SK-N-SH treated with all-trans-retinoic acid at 6 μM for 48 hours (cell line): ENCODE measurements around the gene TMEM59.

Source experiments
- ATAC-seq: fragments of 200-7000 bp; cut with Tn5 transposase; 3 replicates; pipeline ENCODE4 v1.9.1; 2020; ENCODE audit warnings: mild to moderate bottlenecking, moderate library complexity
- ARNTL ChIP-seq: fragments of 450-650 bp; formaldehyde crosslinking; IDR thresholded peaks from 2 replicates; pipeline ENCODE4 v1.5.0; 2020; ENCODE audit warnings: low read depth, mild to moderate bottlenecking, moderate library complexity, borderline replicate concordance
- BACH2 ChIP-seq: fragments of 250-450 bp; sonication (Bioruptor Pico); IDR thresholded peaks from 2 replicates; pipeline ENCODE4 v1.9.0; 2021; ENCODE audit warnings: mild to moderate bottlenecking, borderline replicate concordance
- CREB5 ChIP-seq: fragments of 250-450 bp; sonication (Bioruptor Pico); IDR thresholded peaks from 2 replicates; pipeline ENCODE4 v1.5.1; 2020; ENCODE audit warnings: low read depth, mild to moderate bottlenecking, moderate library complexity
- CSDC2 ChIP-seq: fragments of 250-450 bp; sonication (Bioruptor Pico); IDR thresholded peaks from 2 replicates; pipeline ENCODE4 v1.5.0; 2020; ENCODE audit warnings: mild to moderate bottlenecking, moderate library complexity
- ESRRG ChIP-seq: fragments of 250-450 bp; sonication (Bioruptor Pico); IDR thresholded peaks from 2 replicates; pipeline ENCODE4 v1.6.1; 2021; ENCODE audit warnings: mild to moderate bottlenecking
- ISL1 ChIP-seq: fragments of 250-450 bp; sonication (Bioruptor Pico); IDR thresholded peaks from 2 replicates; pipeline ENCODE4 v2.1.2; 2022; ENCODE audit warnings: mild to moderate bottlenecking, moderate library complexity
- OSR1 ChIP-seq: fragments of 250-450 bp; sonication (Bioruptor Pico); IDR thresholded peaks from 2 replicates; pipeline ENCODE4 v1.8.0; 2022; ENCODE audit warnings: moderate library complexity, mild to moderate bottlenecking, inconsistent platforms
- PATZ1 ChIP-seq: fragments of 250-450 bp; sonication (Bioruptor Pico); IDR thresholded peaks from 2 replicates; pipeline ENCODE4 v1.8.0; 2020; ENCODE audit warnings: mild to moderate bottlenecking, moderate library complexity, borderline replicate concordance
- RARB ChIP-seq: fragments of 250-450 bp; sonication (Bioruptor Pico); IDR thresholded peaks from 2 replicates; pipeline ENCODE4 v1.8.0; 2021; ENCODE audit warnings: mild to moderate bottlenecking, moderate library complexity
- SNAI2 ChIP-seq: fragments of 250-450 bp; sonication (Bioruptor Pico); IDR thresholded peaks from 2 replicates; pipeline ENCODE4 v1.5.0; 2020; ENCODE audit warnings: mild to moderate bottlenecking, moderate library complexity
- TCF4 ChIP-seq: fragments of 250-450 bp; sonication (Bioruptor Pico); IDR thresholded peaks from 2 replicates; pipeline ENCODE4 v1.8.0; 2021; ENCODE audit warnings: mild to moderate bottlenecking, moderate library complexity, borderline replicate concordance
- TOX ChIP-seq: fragments of 250-450 bp; sonication (Bioruptor Pico); IDR thresholded peaks from 2 replicates; pipeline ENCODE4 v1.8.0; 2021; ENCODE audit warnings: mild to moderate bottlenecking, moderate library complexity, borderline replicate concordance
- ZFP3 ChIP-seq: fragments of 250-450 bp; sonication (Bioruptor Pico); IDR thresholded peaks from 2 replicates; pipeline ENCODE4 v1.5.0; 2020; ENCODE audit warnings: mild to moderate bottlenecking, moderate library complexity
- ZFP30 ChIP-seq: fragments of 450-650 bp; formaldehyde crosslinking; IDR thresholded peaks from 2 replicates; pipeline ENCODE4 v1.5.0; 2022; ENCODE audit warnings: mild to moderate bottlenecking, moderate library complexity
- ZNF565 ChIP-seq: fragments of 450-650 bp; formaldehyde crosslinking; conservative IDR thresholded peaks from 2 replicates; pipeline ENCODE4 v1.5.0; 2020; ENCODE audit warnings: low read depth, mild to moderate bottlenecking, moderate library complexity
- ZNF70 ChIP-seq: fragments of 450-650 bp; formaldehyde crosslinking; IDR thresholded peaks from 2 replicates; pipeline ENCODE4 v1.5.0; 2020; ENCODE audit warnings: mild to moderate bottlenecking, moderate library complexity
- ZNF8 ChIP-seq: fragments of 450-650 bp; formaldehyde crosslinking; IDR thresholded peaks from 2 replicates; pipeline ENCODE4 v1.5.0; 2020; ENCODE audit warnings: mild to moderate bottlenecking, moderate library complexity
- TF ChIP-seq, protein P1 (sequence below): fragments of 250-450 bp; sonication (Bioruptor Pico); IDR thresholded peaks from 2 replicates; pipeline ENCODE4 v1.5.1; 2021; ENCODE audit warnings: mild to moderate bottlenecking, moderate library complexity
- TF ChIP-seq, protein P2 (sequence below): fragments of 250-450 bp; sonication (Bioruptor Pico); IDR thresholded peaks from 2 replicates; pipeline ENCODE4 v1.8.0; 2021; ENCODE audit warnings: low read depth, mild to moderate bottlenecking, moderate library complexity, borderline replicate concordance

TMEM59 gene

DNA sequence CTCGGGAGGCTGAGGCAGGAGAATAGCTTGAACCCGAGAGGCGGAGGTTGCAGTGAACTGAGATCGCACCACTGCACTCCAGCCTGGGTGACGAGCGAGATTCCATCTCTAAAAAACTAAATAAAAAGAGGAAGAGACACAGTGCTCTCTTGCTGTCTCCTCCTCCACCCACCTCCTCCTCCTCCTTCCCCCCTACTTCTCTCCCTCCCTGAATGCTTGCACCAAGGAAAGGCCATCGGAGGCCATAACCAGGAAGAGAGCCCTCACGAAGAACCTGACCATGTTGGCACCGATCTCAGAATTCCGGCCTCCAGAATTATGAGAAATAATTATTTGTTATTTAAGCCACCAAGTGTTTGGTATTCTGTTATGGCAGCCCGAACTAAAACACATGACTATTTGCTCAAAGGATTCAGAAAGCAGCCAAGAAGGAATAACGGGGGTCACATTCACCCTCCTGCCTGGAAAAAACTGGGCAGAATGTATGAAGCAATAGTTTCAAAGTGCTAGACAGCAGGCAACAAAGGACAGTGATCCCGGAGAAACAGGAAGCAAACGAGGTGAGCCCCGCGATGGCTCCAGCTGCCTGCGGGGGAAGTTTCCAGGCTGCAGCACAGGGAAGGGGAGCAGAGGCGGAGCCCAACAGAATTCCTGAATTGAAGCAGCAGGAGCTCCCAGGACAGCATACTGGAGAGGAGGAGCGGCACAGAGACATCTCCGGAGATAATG lies 70.8 kb downstream of the TMEM59 start (continued):
- TF ChIP-seq CREB5 (CRISPR knock-in tag), result no peak
- TF ChIP-seq ZNF565, result no peak
- TF ChIP-seq TCF4, result no peak
- no peak for TF ChIP-seq BACH2 (CRISPR knock-in tag)
- no peak for TF ChIP-seq ZFP3 (CRISPR knock-in tag)
- no peak for TF ChIP-seq SNAI2 (CRISPR knock-in tag)
- no peak for TF ChIP-seq PATZ1
- no peak for TF ChIP-seq CSDC2 (CRISPR knock-in tag)
- TF ChIP-seq ZNF70 (CRISPR knock-in tag), result no peak
- no peak for TF ChIP-seq ZNF8 (CRISPR knock-in tag)

DNA sequence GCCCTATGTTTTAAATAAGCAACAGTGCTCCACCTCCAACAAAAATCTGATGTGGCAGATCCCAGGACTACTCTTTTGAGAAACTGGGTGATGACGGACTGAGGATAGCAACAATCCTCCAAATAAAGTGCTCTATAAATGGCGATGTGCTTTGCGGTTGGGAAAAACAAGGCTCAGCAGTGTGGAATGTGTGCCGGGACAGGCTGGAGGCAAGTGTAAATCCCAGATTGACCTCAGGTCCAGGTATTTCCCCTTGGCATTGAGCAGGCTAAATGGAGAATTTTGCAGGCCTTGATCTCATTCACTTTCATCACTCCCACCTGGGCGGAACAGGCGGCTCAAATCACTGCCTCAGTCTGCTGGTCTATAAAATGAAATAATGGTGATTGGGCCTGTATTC lies 71.8 kb downstream of the TMEM59 start:
- TF ChIP-seq ZNF8 (CRISPR knock-in tag) (no peak), OSR1 (CRISPR knock-in tag) (no peak), BACH2 (CRISPR knock-in tag) (no peak), ZNF565 (no peak)
- ATAC-seq, result no peak

GRCh38 chr1:53979712-53980450 lies 73.1 kb downstream of the TMEM59 start:
- no peak for TF ChIP-seq ARNTL (CRISPR knock-in tag)
- TF ChIP-seq TCF4, result no peak
- TF ChIP-seq ZNF8 (CRISPR knock-in tag), result no peak
- no peak for TF ChIP-seq ISL1 (CRISPR knock-in tag)
- no peak for TF ChIP-seq BACH2 (CRISPR knock-in tag)
- TF ChIP-seq RARB (CRISPR knock-in tag), result no peak
- TF ChIP-seq, protein P1, sequence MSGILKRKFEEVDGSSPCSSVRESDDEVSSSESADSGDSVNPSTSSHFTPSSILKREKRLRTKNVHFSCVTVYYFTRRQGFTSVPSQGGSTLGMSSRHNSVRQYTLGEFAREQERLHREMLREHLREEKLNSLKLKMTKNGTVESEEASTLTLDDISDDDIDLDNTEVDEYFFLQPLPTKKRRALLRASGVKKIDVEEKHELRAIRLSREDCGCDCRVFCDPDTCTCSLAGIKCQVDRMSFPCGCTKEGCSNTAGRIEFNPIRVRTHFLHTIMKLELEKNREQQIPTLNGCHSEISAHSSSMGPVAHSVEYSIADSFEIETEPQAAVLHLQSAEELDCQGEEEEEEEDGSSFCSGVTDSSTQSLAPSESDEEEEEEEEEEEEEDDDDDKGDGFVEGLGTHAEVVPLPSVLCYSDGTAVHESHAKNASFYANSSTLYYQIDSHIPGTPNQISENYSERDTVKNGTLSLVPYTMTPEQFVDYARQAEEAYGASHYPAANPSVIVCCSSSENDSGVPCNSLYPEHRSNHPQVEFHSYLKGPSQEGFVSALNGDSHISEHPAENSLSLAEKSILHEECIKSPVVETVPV (CRISPR knock-in tag), result no peak
- TF ChIP-seq ESRRG, result no peak
- no peak for TF ChIP-seq ZFP30 (CRISPR knock-in tag)
- TF ChIP-seq TOX (CRISPR knock-in tag), result no peak
- TF ChIP-seq, protein P2, sequence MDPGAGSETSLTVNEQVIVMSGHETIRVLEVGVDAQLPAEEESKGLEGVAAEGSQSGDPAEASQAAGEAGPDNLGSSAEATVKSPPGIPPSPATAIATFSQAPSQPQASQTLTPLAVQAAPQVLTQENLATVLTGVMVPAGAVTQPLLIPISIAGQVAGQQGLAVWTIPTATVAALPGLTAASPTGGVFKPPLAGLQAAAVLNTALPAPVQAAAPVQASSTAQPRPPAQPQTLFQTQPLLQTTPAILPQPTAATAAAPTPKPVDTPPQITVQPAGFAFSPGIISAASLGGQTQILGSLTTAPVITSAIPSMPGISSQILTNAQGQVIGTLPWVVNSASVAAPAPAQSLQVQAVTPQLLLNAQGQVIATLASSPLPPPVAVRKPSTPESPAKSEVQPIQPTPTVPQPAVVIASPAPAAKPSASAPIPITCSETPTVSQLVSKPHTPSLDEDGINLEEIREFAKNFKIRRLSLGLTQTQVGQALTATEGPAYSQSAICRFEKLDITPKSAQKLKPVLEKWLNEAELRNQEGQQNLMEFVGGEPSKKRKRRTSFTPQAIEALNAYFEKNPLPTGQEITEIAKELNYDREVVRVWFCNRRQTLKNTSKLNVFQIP (CRISPR knock-in tag), result no peak
- no peak for TF ChIP-seq ZNF565
- TF ChIP-seq ZFP3 (CRISPR knock-in tag), result no peak
- TF ChIP-seq SNAI2 (CRISPR knock-in tag), result no peak
- TF ChIP-seq ZNF70 (CRISPR knock-in tag), result no peak
- ATAC-seq, result no peak
